IMR-90 (cell line): ENCODE data around the gene CKS1B.

ENCODE experiments used
- CTCF ChIP-seq: conservative IDR thresholded peaks from 2 replicates; pipeline ENCODE4 v1.5.1; 2012; ENCODE audit warnings: mild to moderate bottlenecking, low read depth, low read length, improper control_type of control experiment
- POLR2A ChIP-seq: IDR thresholded peaks from 2 replicates; pipeline ENCODE4 v1.6.1; 2012; ENCODE audit warnings: mild to moderate bottlenecking, low read depth, low read length
- SMC3 ChIP-seq: fragments of 150-350 bp; IDR thresholded peaks from 2 replicates; pipeline ENCODE4 v1.6.1; 2016; ENCODE audit warnings: low read depth, mild to moderate bottlenecking, antibody characterized with exemption, low read length, moderate library complexity

GRCh38 chr1:155019377-155020245 lies 45.1 kb downstream of the CKS1B start:
- TF ChIP-seq SMC3 (no peak), POLR2A (no peak), CTCF (no peak)
